MV-4-11 (cell line): ENCODE results near the gene RYR2.
"Not testable (repeated sequence)": the region's sequence is repeated elsewhere in the genome, so short reads cannot be mapped to it uniquely, and the experiment has no call there.

Source experiments
- DNase-seq: peaks from one replicate; lab custom pipeline; 2025; lab: John Stamatoyannopoulos, UW

The RYR2 gene

DNA sequence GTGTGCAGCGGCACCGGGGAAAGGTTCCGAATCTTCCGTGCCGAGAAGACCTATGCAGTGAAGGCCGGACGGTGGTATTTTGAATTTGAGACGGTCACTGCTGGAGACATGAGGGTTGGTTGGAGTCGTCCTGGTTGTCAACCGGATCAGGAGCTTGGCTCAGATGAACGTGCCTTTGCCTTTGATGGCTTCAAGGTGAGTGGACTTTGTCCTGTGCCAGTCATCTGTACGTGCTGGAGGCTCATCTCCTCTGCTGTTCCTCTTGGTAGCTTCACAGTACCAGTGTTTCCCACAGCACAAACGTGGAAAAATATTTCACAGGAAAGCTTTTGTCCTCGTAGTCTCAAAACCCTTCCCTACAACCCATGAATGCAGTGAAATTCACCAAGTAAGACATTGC, 524.6 kb downstream of the RYR2 start:
- DNase-seq = no peak

DNA sequence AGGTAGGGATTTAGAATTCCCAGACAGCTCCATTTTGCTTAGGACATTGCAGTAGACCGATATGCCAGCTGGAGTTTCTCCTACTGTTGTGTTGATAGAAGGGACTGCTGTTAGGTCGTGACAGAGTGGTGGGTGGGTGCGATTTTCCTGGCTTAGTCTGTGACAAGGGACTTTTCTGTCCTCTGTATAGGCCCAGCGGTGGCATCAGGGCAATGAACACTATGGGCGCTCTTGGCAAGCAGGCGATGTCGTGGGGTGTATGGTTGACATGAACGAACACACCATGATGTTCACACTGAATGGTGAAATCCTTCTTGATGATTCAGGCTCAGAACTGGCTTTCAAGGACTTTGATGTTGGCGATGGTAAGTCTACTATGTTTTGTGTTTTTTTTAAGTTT, 527.0 kb downstream of the RYR2 start:
- DNase-seq = no peak

DNA sequence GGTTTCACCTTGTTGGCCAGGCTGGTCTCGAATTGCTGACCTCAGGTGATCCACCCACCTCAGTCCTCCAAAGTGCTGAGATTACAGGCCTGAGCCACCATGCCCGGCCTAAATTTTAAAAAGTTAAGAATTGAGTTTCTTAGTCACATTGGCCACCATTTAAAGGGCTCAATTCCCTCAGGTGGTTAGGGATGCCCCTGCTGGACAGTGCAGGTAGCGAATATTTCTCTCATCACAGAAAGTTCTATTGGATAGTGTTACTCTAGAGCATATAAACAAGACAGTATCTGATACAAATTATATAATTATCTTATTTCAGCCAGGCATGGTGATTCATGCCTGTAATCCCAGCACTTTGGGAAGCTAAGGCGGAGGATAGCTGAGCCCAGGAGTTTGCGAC, 528.5 kb downstream of the RYR2 start:
- no peak for DNase-seq

DNA sequence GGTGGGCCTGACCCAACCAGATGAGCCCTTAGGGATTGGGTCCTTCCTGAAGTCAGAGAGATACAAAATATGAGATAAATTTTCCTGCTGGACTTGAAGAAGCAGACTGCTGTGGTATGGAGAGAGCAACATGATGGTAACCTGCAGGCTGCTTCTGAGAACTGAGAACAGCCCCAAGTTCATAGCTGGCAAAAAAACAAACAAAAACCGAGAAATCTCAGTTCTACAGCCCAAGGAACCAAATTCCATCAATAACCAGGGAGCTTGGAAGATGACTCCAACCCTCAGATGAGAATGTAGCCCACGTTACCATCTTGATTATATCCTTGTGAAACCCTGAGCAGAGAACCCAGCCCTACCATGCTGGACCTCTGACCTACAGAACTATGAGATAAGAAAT, 532.6 kb downstream of the RYR2 start:
- no peak for DNase-seq

DNA sequence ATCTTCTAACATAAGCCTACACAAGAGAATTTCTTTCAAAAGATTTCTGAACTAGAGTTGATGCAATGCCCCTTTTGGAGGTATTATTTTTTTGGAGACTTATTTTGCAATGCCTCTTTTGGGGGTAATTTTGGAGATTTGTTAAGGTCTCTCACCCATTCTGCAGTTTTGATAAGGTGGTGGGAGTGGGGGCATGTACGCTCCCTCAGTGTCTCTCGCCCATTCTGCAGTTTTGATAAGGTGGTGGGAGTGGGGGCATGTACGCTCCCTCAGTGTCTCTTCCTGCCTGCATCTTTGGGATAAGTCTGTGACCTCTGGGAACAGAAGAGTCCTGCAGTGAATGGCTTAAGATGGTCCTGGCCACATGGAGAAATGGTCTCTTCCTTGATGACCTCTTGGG, 536.6 kb downstream of the RYR2 start:
- no peak for DNase-seq

DNA sequence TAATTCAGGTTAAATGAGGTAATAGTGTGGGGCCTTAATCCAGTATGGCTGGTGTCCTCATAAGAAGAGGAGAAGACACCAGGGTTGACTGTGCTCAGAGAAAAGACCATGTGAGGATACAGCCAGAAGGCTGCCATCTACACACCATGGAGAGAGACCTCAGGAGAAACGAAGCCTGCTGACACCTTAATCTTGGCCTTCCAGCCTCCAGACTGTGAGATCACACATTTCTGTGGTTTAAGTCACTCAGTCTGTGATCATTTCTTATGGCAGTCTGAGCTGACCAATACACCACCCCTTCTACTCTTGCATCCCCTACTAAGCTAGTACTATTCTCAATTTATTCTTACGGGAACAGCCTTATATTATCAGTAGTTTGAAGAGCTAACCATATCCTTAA, 538.7 kb downstream of the RYR2 start:
- DNase-seq = no peak

DNA sequence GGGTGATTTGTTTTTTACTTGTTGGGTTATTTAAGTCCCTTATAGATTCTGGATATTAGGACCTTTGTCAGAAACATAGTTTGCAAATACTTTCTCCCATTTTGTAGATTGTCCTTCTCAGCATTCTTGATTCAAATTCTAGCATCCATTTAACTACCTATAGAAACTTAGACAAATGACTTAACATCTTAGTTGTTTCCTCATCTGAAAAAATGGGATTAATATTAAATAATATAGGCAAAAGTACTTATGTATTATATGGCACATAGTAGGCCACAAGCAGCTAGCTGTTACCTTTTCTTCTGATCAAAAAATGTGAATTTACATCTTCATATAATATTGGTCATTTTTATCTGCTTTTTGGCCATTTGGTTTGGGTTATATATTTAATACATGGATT, 541.3 kb downstream of the RYR2 start:
- no peak for DNase-seq

DNA sequence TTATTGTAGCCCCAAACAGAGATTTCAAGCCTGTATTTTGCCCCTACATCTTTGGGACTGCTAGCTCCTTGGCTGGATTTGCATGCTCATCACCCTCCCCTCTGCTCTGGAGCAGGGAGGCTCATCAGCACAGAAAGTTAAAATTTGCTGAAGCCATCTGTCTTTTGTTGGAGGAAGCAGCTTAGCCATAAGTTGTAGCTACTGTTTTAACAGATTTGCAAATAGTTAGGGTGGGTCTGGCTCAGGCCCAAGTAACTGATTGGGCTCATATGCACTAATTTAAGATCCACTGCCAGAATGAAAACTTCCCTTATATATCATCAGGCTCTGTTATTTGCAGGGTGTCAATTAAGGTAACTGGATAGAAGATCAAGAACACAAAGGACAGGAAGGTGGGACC, 541.8 kb downstream of the RYR2 start:
- no peak for DNase-seq

DNA sequence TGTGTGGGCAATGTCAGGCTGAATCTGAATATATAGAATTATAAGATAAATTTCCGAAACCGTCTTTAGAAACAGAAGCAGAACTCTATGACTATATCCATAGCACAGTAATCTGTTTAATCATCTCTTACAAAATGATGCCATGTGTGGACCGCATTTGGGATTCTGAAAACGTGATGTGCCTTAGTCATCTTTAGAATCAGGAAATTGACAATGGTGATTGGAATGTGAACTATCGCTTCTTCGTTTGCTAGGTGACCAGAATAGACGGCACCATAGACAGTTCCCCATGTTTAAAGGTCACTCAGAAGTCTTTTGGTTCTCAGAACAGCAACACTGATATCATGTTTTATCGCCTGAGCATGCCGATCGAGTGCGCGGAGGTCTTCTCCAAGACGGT, 548.4 kb downstream of the RYR2 start:
- no peak for DNase-seq

DNA sequence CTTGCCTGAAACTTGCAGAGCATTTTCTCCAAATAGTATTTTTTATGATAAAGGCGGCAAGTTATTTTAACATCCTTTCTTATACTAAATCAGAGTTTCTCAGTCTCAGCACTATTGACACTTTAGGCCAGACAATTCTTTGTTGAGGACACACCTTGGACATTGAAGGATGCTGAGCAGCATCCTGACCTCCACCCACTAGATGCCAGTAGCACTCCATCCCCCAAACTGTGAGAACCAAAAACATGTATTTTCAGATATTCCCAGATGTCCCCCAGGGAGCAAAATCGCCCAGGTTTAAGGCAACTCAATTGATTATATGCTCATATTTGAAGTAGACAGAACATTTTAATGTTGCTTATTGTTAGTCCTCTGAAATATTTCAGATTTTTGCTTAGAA, 549.4 kb downstream of the RYR2 start:
- no peak for DNase-seq

DNA sequence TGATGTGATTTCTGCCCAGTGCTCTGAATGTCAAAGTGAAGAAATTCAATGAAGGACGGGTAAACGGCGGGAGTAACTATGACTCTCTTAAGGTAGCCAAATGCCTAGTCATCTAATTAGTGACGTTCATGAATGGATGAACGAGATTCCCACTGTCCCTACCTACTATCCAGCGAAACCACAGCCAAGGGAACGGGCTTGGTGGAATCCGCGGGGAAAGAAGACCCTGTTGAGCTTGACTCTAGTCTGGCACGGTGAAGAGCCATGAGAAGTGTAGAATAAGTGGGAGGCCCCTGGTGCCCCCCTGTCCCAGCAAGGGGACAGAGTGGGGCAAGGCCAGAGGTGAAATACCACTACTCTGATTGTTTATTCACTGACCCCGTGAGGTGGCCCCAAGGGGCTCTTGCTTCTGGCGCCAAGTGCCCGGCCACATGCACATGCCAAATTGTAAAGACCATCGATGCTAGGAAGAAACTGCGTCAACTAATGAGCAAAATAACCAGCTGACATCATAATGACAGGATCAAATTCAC, 561.1 kb downstream of the RYR2 start:
- not testable (repeated sequence) for DNase-seq

DNA sequence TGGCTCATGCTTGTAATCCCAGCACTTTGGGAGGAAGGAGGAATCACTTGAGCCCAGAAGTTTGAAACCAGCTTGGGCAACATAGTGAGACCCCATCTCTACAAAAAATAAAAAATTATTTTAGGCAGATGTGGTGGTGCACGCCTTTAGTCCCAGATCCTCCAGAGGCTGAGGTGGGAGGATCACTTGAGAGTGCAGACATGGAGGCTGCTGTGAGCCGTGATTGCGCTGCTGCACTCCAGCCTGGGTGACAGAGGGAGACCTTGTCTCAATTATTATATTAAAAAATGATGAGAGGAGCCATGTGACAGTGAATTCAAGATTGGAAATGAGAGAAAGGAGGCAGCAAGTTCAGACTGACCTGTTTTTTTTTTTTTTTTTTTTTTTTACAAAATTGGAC, 566.4 kb downstream of the RYR2 start:
- no peak for DNase-seq

DNA sequence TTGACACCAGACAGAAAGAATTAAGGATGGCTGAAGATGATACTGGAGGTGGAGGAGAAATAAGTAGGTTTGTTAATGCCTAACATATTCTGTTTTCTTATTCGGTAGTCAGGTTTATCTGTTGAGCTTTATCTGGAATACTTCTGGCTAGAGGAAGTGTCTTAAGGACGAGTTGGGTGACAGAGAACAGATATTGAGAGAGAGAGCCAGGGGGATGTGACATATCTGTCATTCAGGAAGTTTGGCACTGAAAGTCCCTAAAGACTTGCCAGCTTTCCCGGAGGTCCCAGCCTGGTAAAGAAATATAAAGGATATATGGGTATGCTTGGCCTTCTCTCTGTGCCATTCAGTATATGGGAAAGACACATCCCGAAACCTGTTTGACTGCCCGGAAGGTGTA, 568.2 kb downstream of the RYR2 start:
- DNase-seq = no peak

DNA sequence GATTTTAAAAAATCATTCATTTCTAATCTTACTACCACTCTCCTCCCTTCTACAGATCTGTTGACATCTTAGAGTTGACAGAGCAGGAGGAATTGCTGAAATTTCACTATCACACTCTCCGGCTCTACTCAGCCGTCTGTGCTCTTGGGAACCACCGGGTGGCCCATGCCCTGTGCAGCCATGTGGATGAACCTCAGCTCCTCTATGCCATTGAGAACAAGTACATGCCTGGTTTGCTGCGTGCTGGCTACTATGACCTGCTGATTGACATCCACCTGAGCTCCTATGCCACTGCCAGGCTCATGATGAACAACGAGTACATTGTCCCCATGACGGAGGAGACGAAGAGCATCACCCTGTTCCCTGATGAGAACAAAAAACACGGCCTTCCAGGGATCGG, 572.0 kb downstream of the RYR2 start:
- no peak for DNase-seq

DNA sequence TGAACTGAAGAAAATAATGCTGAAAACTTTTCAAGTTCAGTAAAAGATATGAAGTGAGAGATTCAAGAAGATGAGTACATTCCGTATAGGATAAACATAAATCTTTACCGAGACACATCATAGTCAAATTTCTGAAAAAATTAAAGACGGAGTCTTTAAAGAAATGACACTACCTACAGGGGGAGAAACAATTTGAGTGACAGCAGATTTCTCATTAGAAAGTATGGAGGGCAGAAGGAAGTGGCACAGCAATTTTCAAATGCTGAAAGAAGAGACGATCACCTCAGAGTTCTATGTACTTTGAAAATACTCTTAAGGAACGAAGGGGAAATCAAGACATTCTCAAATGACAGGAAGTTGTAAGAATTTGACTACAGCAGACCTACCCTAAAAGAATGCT, 577.6 kb downstream of the RYR2 start:
- no peak for DNase-seq

DNA sequence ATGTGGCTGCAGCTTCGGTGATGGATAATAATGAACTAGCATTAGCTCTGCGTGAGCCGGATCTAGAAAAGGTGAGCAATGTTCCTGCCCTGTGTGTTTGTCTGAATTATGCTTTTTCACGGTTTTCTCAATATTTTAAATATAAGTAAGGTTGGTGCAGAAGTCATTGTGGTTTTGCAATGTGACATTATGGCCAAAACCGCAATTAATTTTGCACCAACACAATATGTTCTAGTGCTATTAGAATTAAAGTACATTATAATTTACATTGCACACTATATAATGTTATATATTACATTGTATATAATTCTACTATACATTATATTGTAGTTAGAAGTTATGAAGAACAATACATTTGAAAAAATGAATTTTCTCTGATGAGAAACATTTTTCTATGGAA, 592.9 kb downstream of the RYR2 start:
- no peak for DNase-seq

DNA sequence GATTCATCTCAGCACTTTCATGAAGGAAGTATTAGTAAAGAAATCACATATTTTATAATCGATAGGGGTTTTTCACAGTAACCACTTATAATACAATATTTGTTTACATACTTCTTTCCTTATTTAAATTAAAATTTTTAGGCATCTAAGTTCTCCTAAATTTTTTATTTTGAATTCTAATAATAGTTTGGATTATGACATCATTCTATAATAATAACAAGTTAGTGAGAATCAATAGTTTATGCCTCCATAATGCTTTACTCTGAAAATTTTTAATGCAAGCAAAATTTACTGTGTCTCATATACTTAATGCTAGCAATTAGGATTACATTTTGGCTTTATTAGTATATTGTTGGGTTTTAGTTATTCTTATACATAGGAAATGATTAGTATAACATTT, 596.6 kb downstream of the RYR2 start:
- no peak for DNase-seq

DNA sequence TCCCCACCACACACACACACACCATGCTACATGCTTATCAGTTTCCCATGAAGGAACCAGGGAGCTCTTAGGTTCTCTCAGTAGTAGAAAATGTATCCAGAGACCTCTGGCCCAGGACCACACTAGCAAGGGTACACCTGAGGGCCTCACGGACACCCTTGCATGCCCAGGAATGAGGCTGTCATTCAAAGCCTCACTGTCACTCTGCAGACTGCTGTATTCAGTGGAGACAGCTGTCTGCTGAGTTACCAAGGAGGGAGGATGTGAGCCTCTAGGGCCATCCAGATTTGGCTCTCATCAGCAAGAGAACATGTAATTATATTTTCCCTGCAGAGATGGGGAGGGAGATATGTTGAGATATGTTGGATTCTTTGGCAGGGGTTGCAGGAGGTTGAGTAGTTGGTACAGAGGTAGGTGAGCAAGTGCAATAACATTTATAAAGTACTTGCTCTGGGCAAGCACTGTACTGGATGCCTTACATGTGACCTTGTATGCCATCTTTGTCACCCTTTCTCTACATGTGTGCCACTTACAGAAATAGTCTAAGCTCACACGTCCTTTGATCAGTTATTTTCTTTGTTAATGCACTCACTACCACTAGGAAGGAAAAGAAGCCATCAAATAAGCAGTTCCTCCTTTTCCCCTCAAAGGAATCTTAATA, 598.2 kb downstream of the RYR2 start:
- no peak for DNase-seq

DNA sequence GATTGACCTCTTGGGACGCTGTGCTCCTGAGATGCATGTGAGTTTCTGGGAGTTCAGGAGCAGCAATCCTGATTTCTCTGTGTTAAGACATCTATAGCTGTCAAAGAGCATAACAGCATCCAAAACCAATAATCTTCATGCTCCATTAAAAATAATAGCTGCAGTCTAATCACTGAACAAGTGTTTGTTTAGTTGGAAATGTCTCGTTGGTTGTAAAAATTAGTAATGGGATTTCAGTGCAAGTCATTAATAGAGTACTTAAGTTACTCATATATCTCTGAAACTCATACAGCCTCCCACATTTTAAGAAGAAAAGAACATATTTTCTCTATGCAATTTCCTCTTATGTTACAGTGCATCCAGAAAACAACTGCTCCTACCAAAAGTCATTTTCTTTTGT, 599.0 kb downstream of the RYR2 start:
- DNase-seq = no peak

DNA sequence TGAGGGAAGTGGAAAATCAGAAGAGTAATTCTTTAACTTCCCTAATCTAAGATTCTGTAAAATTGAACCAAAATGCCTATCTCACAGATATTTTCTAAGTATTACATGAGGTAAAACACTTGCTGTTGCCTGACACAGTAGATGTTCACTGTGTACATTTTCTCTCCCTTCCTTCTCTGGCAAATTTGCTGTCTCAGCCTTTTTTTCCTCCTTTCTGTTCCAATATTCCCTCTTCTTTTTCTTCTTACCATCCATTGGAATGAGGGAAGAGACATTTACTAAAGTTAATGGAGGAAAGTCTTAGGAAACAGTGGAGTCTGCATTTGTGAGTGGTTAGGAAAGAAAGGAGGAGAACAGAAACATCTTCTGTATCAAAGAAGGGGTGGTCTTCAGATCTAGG, 608.8 kb downstream of the RYR2 start:
- no peak for DNase-seq

DNA sequence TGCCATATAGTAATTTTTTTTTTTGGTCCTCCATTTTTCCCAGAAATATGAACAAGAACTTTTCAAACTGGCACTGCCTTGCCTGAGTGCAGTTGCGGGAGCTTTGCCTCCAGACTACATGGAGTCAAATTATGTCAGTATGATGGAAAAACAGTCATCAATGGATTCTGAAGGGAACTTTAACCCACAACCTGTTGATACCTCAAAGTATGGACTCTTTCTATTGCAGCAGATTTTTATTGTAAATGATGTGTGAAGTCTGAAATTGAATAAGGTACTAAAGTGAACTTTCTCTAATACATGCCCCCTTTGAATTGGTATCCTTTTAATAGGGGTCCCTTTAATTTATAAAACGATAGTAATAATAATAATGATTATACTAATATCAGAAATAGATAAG, 613.8 kb downstream of the RYR2 start:
- DNase-seq = no peak

DNA sequence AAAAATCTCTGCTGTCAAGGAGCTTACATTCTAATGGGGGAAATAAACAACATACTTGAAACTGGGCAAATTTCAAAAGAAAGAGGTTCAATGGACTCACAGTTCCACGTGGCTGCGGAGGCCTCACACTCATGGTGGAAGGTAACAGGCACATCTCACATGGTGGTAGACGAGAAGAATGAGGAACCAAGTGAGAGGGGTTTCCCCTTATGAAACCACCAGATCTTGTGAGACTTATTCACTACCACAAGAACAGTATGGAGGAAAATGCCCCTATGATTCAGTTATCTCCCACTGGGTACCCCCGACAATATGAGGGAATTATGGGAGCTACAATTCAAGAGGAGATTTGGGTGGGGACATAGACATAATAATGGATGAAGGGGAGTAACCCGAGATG, 622.4 kb downstream of the RYR2 start:
- DNase-seq = peak; percentile 13

DNA sequence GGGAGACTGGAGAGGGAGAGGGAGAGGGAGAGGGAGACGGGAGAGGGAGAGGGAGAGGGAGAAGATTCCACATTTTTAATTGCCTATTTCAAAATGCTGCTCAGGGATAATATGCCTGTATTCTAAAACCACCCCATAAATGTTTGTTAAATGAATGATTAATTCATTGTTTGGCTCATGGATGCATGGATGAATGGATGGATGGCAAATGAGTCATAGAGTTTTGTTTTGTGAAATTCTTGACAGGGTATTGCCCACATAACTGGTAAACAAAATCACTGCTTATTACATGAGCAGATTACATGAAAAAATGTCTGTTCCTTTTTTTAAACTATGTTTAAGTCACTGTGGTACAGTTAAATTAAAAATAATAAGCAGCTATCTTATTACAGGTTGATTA, 628.3 kb downstream of the RYR2 start:
- DNase-seq = no peak

DNA sequence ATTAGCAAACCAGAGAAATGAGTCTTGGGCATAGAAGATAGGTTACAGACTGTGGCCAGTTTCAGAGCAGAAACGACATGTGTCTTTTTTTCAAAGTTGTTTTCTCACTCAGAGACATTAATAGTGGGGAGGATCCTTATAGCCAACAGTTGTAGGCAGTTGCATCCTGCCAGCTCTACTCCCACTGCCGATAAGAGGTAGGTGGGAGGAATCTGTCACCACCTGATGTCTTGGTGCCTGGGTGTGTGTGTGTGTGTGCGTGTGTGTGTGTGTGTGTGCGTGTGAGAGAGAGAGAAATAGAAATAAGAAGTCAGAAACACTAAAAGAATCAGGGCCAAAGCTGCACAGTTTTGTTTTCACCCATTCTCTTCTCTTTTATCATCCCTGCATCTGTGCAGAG, 629.3 kb downstream of the RYR2 start:
- DNase-seq = no peak

DNA sequence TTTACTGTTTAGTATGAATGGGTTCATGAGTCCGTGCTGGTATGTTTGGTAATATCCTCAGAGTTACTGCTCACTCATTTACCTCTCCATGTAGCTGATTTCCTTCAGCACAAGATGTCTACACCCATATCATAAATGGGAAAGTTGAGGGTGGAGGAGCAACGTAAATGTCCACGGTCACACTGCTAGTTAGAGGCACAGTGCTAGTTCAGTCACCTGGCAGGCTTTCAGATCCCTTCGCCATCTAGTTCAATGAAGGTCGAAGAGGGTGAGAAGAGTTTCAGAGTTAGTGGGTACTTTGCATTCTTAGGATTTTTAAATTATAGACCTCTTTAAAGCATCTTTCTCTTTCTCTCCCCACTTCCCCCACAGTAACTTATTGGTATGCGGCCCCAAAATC, 630.0 kb downstream of the RYR2 start:
- DNase-seq = no peak
